ENCODE results near the gene DDX39B. TPM values are rescaled to one million over a fixed set of nuclear protein-coding genes. Genes with fewer than 3 reads are reported as not detected.
"Not testable (repeated sequence)": the region's sequence is repeated elsewhere in the genome, so short reads cannot be mapped to it uniquely, and the experiment has no call there.

Gene DDX39B
- polyA plus RNA-seq, 3 donors, result 509 to 546 (median 538) TPM

DNA sequence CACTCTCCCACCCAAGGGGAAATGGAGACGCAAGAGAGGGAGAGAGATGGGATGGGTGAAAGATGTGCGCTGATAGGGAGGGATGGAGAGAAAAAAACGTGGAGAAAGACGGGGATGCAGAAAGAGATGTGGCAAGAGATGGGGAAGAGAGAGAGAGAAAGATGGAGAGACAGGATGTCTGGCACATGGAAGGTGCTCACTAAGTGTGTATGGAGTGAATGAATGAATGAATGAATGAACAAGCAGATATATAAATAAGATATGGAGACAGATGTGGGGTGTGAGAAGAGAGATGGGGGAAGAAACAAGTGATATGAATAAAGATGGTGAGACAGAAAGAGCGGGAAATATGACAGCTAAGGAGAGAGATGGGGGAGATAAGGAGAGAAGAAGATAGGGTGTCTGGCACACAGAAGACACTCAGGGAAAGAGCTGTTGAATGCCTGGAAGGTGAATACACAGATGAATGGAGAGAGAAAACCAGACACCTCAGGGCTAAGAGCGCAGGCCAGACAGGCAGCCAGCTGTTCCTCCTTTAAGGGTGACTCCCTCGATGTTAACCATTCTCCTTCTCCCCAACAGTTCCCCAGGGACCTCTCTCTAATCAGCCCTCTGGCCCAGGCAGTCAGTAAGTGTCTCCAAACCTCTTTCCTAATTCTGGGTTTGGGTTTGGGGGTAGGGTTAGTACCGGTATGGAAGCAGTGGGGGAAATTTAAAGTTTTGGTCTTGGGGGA is 34.3 kb upstream of the DDX39B start:
- no peak for DNase-seq (ENCODE audit: low read depth in 3 of 3, low spot score in 2 of 3)

DNA sequence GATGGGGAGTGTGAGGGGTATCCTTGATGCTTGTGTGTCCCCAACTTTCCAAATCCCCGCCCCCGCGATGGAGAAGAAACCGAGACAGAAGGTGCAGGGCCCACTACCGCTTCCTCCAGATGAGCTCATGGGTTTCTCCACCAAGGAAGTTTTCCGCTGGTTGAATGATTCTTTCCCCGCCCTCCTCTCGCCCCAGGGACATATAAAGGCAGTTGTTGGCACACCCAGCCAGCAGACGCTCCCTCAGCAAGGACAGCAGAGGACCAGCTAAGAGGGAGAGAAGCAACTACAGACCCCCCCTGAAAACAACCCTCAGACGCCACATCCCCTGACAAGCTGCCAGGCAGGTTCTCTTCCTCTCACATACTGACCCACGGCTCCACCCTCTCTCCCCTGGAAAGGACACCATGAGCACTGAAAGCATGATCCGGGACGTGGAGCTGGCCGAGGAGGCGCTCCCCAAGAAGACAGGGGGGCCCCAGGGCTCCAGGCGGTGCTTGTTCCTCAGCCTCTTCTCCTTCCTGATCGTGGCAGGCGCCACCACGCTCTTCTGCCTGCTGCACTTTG is 33.6 kb upstream of the DDX39B start, which contains the start of gene TNF:
Gene TNF (plus strand): TSS at position 231 of the 567 bp plus-strand sequence. CDS start 177 bp downstream, at position 408.
- DNase-seq (ENCODE audit: low read depth in 3 of 3, low spot score in 2 of 3), result no peak

DNA sequence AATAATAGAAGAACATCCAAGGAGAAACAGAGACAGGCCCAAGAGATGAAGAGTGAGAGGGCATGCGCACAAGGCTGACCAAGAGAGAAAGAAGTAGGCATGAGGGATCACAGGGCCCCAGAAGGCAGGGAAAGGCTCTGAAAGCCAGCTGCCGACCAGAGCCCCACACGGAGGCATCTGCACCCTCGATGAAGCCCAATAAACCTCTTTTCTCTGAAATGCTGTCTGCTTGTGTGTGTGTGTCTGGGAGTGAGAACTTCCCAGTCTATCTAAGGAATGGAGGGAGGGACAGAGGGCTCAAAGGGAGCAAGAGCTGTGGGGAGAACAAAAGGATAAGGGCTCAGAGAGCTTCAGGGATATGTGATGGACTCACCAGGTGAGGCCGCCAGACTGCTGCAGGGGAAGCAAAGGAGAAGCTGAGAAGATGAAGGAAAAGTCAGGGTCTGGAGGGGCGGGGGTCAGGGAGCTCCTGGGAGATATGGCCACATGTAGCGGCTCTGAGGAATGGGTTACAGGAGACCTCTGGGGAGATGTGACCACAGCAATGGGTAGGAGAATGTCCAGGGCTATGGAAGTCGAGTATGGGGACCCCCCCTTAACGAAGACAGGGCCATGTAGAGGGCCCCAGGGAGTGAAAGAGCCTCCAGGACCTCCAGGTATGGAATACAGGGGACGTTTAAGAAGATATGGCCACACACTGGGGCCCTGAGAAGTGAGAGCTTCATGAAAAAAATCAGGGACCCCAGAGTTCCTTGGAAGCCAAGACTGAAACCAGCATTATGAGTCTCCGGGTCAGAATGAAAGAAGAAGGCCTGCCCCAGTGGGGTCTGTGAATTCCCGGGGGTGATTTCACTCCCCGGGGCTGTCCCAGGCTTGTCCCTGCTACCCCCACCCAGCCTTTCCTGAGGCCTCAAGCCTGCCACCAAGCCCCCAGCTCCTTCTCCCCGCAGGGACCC is 32.6 kb upstream of the DDX39B start:
- DNase-seq (ENCODE audit: low read depth in 3 of 3, low spot score in 2 of 3), result no peak

DNA sequence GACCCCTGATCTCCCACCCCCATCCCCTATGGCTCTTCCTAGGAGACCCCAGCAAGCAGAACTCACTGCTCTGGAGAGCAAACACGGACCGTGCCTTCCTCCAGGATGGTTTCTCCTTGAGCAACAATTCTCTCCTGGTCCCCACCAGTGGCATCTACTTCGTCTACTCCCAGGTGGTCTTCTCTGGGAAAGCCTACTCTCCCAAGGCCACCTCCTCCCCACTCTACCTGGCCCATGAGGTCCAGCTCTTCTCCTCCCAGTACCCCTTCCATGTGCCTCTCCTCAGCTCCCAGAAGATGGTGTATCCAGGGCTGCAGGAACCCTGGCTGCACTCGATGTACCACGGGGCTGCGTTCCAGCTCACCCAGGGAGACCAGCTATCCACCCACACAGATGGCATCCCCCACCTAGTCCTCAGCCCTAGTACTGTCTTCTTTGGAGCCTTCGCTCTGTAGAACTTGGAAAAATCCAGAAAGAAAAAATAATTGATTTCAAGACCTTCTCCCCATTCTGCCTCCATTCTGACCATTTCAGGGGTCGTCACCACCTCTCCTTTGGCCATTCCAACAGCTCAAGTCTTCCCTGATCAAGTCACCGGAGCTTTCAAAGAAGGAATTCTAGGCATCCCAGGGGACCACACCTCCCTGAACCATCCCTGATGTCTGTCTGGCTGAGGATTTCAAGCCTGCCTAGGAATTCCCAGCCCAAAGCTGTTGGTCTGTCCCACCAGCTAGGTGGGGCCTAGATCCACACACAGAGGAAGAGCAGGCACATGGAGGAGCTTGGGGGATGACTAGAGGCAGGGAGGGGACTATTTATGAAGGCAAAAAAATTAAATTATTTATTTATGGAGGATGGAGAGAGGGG is 31.7 kb upstream of the DDX39B start:
- no peak for DNase-seq (ENCODE audit: low read depth in 3 of 3, low spot score in 2 of 3)

DNA sequence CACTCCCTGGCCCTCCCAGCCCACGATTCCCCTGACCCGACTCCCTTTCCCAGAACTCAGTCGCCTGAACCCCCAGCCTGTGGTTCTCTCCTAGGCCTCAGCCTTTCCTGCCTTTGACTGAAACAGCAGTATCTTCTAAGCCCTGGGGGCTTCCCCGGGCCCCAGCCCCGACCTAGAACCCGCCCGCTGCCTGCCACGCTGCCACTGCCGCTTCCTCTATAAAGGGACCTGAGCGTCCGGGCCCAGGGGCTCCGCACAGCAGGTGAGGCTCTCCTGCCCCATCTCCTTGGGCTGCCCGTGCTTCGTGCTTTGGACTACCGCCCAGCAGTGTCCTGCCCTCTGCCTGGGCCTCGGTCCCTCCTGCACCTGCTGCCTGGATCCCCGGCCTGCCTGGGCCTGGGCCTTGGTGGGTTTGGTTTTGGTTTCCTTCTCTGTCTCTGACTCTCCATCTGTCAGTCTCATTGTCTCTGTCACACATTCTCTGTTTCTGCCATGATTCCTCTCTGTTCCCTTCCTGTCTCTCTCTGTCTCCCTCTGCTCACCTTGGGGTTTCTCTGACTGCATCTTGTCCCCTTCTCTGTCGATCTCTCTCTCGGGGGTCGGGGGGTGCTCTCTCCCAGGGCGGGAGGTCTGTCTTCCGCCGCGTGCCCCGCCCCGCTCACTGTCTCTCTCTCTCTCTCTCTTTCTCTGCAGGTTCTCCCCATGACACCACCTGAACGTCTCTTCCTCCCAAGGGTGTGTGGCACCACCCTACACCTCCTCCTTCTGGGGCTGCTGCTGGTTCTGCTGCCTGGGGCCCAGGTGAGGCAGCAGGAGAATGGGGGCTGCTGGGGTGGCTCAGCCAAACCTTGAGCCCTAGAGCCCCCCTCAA is 30.5 kb upstream of the DDX39B start, which contains the start of gene LTA:
Gene LTA (plus strand): TSS at position 249 of the 871 bp plus-strand sequence. CDS start 454 bp downstream, at position 703.
- DNase-seq (ENCODE audit: low read depth in 3 of 3, low spot score in 2 of 3), result no peak

DNA sequence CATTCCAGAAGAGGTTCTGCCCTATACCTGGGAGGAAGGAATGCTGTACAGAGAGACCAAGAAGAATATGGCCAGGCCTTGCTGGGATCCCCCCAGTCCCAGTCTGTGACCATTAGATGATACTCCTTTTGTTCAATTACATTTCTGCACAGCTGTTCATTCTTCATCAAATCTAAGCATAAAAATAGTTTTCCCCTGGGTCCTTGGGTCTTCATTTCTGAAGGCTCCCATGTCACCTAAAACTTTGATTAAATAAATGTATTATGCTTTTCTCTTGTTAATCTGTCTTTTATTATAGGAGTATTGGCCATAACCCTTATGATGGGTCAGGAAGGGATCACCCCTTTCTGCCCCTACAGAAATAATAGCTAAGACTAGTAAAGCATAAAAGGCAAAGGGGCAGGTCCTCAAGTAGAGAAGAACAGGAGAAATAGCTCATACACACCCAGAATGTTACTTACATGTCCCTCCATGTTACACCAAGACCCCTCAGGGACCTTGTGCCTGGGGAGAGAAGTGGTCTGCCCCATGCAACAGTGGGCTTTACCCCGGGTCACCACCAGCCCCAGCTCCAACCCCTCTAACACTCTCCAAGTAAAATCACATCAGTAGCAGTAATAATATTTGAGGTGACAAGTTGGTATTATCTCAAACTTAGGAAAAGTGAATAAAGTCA is 28.2 kb upstream of the DDX39B start:
- DNase-seq (ENCODE audit: low read depth in 3 of 3, low spot score in 2 of 3), result no peak

DNA sequence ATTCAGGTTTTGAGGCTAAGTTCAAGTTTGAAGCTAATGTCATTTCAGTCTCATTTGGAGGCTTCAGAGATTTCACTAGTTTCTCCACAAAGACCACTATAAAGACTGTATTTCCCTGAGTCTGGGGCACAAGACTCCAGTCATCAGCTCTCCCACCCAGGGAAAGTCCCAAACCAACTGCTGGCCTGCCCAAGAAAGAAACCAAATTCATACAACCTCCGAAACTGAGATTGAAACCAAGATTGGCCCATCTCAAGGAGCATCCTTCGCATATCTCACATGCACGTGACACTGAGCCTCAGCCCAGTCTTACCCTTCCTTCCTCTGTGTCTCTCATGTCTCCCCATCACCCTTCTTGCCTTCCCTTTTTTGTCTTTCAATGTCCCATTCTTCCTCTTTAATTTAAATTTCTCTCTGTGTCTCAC is 26.7 kb upstream of the DDX39B start:
- no peak for DNase-seq (ENCODE audit: low read depth in 3 of 3, low spot score in 2 of 3)

DNA sequence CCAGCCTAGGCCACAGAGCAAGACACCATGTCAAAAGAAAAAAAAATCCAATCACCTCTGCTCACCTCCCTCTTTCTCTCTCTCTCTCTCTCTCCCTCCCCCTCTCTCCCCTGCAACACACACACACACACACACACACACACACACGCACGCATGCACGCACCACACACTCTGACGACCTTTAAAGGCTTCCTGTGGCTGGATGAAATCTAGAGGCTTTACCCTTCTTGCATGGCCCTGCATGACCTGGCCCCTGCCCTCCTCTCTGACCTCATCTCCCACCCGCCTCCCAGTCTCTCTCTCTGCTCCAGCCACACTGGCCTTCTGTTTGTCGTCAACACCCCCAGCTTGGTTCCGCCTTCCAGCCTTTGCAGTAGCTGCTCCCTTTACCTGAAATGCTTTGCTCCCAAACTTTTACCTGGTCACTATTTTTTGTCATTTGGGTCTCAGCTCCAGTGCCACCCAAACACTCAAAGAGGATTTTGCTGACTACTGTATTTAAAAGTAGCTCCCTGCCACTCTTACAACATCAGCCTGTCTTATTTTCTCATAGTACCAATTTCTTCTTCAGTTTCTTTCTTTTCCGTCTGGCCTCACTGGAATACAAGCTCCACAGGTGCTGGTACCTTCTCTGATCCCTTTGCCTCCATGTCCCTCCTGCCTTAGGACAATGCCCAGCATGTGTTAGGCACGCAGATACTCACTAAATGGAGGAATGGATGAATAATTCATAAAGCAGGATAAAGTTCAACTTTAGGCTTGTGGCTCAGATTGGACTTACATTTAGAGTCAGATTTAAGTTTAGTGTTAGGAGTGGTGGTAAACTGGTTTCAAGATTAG is 25.9 kb upstream of the DDX39B start:
- no peak for DNase-seq (ENCODE audit: low read depth in 3 of 3, low spot score in 2 of 3)

DNA sequence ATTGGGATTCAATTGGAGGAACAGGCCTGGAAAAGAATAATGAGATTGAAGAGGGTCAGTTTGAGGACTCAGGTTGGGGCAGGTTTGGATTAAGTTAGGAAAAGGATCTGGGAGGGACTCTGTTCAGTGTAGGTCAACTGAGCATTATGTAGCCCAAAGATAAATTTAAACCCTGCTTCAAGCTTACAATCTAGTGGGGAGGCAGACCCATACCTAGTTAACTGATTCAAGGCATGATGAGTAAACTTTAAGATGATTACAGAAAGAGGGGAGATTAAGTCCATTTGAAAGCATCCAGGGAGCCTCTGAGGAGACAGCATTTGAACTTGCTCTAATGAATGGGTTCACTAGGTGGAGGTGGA is 18.9 kb upstream of the DDX39B start:
- DNase-seq (ENCODE audit: low read depth in 3 of 3, low spot score in 2 of 3), result no peak

DNA sequence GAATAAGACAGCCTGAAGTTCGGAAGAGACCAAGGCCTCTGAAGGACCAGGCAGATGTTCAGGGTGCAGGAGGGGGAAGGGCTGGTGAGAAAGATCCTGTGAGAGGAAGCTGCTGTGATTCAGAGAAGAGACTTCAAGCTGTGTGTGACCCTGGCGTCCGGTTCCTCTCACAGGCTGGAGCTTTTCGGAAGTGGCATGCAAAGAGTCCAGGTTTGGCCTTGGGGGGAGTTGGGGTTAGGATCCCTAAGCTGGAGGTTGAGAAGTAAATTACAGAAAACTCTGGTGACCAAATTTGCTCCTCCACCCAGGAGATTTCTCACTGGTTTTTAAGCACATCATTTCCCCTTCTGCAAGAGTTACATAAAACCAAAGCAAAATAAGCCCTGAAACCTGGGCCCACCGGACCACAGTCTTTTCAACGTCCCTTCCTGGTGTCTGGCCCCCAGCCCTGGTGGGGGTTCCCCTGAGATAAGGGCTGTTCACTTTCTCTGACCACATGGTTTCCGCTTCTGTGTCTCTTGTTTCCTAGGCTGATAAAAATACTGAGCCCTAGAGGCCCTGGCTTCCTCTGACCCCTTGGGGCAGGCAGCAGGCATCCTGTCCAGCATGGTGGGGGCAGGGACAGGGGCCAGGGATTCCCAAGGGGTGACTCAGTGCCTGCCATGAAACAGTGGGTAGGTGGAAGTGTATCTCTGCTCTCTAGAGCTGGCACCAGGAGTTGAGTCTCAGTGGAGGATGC is 18.3 kb upstream of the DDX39B start:
- no peak for DNase-seq (ENCODE audit: low read depth in 3 of 3, low spot score in 2 of 3)

DNA sequence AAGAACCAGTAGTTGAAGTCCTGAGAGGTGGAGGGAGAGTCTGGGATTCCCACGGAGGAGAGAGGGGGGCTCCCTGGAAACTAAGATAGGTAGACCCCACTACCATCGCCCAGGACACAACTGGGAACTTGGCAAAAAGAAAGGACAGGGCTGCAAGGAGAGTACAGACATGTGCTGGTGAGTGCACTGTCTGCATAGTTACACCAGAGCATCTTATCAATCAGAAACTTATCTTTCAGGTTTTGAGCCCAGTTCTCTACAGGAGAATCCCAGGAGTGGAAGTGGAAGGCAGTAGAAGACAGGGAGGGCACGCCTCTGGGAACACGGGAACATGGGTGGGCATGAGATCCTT is 17.8 kb upstream of the DDX39B start:
- DNase-seq (ENCODE audit: low read depth in 3 of 3, low spot score in 2 of 3), result no peak

DNA sequence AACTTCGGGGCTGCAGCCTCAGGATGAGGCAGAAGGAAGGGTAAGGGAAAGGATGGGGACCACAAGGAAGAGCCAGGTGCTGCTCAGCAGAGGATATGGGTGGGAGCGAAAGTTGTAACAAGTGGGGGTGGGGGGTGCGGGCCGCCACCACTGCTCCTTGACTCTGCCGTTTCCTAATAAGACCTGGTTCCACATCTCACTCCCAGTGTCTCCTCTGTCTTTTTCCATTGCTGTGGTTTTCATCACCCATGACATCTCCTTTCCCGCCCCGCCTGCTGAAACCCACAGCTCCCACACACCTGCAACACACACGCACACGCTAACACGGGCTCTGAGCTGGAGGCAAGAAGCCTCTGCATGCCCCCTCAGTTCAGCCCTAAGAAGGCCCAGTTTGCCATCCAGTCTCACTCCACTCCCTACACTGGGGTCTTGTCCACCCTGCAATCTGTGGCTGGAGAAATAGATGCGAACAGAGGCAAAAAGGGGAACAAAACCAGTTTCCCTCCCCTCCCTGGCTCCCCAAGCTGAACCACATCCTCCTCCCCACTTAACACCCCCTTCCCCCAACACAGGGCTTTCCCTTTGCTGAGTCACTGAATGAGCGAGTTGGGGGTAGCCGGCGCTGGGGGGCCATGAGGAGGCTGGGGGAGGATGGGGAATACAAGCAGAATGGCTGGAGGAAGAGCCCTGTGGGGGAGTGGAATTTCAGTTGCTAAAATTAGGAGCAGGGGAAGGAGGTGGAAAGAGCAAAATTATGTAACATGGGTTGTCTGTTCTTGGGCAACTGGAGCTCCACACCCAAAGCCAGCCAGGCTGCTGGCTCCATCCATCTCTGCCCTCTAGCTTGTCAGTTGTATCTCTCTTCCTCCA is 17.1 kb upstream of the DDX39B start:
- no peak for DNase-seq (ENCODE audit: low read depth in 3 of 3, low spot score in 2 of 3)

DNA sequence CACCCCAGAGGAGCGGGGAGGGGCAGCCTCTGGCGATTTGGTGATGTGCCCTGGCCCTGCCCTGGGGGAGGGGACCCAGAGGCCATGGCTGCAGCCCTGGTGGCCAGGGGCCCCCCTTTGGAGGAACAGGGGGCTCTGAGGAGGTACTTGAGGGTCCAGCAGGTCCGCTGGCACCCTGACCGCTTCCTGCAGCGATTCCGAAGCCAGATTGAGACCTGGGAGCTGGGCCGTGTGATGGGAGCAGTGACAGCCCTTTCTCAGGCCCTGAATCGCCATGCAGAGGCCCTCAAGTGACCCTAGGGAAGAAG is 16.5 kb upstream of the DDX39B start:
- no peak for DNase-seq (ENCODE audit: low read depth in 3 of 3, low spot score in 2 of 3)

DNA sequence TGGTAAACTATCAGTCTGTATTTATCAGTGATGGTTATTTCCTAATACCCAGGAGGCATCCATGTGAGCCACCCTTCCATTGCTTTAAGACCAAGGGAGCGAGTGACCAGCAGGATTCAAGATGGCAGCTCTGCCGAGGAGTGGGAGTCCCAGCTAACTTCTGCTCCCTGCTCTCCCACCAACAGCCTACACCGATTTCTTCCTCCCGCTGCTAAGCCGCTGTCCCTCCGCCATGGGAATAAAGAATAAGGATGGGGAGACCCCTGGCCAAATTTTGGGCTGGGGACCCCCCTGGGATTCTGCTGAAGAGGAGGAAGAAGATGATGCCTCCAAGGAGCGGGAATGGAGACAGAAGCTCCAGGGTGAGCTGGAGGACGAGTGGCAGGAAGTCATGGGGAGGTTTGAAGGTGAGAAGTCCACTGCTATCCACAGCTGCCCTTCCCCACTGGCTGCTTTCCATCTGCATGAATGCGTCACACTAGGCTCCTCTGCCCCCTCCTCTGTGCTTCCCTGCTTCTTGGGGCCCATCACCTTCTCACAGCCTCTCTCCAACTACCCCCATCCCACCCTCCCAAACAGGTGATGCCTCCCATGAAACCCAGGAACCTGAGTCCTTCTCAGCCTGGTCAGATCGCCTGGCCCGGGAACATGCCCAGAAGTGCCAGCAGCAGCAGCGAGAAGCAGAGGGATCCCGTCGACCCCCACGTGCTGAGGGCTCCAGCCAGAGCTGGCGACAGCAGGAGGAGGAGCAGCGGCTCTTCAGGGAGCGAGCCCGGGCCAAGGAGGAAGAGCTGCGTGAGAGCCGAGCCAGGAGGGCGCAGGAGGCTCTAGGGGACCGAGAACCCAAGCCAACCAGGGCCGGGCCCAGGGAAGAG is 15.9 kb upstream of the DDX39B start:
- DNase-seq (ENCODE audit: low read depth in 3 of 3, low spot score in 2 of 3), result no peak

DNA sequence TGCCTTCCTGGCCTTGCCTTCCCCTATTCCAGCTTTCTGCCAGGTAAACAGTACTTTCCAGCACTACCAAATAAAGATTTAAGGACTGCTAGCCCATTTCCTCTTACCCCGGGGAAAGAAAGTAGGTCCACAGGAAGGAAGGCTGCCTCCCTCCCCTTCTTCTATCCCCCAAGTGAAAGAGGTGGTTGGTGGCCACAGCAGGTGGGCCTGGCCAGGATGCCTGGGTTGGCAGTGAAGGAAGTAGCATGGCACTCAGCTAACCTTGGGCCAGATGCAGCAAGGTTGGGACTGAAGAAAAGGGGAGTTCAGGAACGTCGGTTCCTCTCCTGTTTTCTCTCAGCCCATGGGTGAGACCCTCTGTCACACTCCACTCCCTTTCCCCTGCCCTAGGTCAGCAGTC is 14.5 kb upstream of the DDX39B start:
- DNase-seq (ENCODE audit: low read depth in 3 of 3, low spot score in 2 of 3), result no peak

DNA sequence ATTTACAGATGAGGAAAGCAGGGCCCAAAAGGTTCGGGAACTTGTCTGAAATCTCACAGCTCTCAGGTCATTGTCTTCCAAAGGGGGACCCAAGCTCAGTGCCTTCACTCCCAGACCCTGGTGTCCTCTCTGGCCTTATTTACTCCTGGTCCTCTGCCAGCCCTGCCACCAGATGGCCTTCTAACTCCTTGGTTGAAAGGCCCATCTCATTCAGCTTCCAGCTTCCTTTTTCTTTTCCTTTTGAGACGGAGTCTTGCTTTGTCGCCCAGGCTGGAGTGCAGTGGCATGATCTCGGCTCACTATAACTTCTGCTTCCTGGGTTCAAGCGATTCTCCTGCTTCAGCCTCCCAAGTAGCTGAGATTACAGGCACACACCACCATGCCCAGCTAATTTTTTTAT is 9.6 kb upstream of the DDX39B start:
- not testable (repeated sequence) for DNase-seq (ENCODE audit: low read depth in 3 of 3, low spot score in 2 of 3)
